HG03064 (cell line): Measurements from ENCODE around the gene CASTOR1.

Source experiments
- ATAC-seq: cut with Tn5 transposase; IDR thresholded peaks from one replicate; pipeline ENCODE4 v1.9.1; 2021; ENCODE audit warnings: low read depth; ENCODE audit not compliant: unreplicated experiment

Gene CASTOR1

DNA sequence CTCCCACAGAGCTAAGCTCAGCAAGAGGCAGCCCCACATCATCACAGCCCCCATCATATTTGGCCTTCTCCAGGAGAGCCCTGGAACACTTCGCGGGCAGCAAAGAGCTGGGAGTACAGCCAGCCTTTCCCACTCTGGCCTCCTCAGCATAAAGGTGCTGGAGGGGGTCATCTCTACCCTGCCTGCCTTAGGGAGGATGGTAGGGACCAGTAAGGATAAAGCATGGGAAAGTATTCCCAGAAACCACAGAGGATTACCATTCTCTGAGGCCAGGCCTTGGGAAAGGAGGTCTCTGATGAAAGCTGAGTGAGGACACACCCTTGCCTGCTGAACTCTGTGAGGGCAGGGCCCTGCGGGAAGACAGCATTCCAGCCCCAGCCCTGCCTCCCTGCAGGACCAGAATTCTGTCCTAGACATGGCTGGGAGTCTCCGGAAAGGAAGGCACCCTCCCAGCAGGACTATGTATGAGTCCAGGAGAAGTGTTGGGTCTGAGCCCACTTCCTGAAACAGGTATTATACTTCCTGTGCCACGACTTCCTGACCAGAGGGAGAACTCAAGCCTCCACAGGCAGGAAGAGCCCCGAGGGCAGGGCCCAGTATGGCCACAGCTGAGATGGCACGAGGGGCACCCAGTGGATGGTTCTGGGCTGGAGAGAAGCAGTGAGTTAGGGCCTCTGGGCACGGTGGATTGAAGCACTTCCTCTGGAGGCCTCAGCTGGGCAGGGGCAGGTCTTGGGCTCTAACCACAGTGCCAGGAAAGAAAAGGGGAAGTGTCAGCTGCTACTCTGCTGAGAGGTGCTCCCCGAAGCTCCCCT lies 12.9 kb upstream of the CASTOR1 start:
- ATAC-seq: no peak

DNA sequence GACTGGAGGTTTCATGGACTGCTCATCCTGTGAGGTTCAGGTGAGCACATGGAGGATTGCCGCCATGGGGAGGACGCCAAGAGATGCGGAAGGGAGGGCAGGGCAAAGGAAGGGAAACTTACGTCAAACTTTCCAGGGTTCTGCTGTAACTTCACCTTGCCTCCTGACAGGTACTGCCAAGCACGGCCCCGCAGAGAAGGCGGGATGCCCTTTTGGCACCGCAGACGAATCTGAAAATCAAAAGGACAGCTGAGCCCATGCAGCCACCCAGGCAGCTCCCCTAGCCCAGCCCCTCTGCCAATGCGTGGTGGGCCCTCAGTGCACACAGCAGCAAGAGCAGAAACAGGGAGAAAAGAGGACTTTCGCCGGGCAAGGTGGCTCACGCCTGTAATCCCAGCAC lies 10.0 kb upstream of the CASTOR1 start:
- no peak for ATAC-seq

DNA sequence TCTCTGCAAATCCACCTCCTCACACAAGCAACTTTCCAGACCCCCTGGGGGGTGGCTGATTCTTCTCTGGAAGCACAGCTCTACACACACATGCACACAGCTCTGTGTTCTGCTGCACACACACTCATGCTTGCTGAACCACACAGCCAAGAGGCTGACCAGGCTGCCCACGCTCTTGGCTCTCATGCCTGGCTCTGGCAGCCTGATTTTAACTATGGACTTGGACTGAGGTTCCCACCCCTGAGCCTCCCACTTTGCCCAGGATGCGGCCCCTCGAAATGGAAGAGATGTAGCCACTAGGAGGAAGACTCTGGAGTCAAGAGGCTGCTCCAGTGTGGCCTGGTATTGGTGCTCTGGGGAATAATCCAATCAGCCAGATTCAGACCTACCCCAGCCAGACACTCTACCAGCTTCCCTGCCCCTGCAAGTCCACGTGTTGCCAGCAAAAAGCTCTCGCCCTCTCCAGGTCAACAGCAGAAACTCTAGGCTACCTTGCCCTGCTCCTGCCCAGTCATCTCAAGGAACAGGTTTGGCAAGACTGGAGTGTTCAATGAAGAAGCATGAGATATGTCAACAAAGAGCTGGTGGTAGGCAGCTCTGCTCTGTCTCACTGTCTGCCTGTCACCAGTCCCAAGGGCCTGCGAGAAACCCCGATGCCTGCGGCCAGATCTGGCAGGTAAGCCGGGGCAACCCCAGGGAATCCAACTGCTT lies 8.8 kb upstream of the CASTOR1 start:
- no peak for ATAC-seq

DNA sequence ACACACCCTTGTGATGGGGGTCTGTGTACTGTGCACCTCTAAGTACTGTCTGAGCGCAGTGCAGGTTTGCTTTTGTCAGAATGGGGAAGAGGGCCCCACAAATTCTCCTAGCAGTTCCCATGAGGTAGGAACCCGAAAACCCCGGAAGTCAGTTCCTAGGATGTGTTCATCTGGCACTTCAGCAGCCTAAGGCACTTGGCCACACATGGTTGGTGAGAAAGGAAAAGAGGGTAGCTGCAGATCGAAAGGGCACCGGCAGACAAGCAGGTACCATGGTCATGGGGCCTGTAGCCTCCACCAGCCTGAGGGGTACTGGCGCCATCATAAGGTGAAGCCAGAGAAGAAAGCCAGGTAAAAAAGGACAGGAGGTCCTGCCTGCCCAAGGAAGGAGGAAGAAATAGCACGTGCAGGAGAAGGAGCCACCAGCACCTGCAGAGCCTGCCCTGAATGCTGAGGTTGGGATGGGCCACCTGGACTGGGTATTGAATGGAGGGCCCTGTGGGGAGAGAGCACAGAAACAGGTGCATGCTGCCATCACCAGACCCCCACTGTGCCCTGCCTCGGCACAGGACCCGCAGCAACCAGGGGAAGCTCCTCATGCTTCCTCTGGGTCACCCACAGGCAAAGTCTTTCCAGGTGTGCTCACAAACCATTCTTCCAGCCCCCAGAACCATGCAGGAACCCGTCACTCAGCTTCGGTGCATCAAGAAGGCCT lies 8.1 kb upstream of the CASTOR1 start:
- no peak for ATAC-seq

DNA sequence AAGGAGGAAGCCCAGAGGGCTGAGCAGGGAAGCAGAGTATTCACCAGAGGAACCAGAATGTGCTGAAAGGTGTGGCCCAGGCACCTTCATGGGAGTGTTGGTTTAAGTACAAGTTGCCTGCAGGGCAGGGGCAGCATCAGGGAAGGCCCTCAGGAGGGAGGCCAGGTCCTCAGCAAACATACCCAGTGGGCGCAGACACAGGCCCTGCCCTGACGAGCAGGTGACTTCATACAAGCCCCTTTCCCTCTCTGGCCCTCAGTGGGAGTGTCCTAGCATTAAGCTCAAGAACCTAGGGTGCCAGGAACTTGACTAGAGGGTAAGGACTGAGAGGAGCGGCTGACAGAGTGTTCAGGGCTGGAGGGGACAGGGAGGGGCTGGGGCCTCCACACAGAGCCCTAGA lies 7.5 kb upstream of the CASTOR1 start:
- no peak for ATAC-seq

DNA sequence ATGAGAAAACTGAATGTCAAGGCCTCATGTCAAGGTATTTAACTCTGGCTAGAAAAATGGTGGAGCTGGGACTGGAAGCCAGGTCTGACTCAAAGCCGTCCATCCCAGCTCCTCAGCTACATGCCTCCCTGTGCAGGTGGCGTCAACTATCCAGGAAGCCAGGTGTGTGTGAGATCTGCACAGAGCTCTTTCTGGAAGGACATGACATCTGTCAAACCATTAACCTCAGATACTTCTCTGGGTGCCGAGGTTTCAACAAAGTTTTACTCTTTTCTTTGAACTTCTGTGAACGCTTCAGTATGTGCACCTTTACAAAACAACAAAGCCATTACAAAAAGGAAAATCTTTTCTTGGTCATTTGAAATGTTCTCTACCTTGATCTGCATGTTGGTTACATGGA lies 7.0 kb upstream of the CASTOR1 start:
- ATAC-seq: no peak

DNA sequence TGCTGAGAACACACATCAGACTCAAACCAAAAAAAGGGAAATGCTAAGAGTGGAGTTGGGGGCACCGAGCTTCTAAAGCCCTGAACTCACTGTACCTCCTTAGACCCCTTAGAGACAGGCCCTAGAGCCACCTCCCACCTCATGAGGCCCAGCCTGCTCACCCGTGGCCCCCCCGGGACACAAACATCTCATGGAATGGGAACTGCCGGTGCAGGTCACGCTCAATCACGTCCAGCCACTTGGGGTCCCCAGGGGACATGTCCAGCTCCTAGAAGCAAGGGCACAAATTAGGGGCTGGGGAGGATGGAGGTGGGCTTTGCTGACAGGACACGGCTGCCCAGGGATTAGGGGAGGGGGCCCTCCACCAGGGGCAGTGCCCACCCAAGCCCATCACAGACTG lies 6.3 kb upstream of the CASTOR1 start:
- ATAC-seq: no peak

DNA sequence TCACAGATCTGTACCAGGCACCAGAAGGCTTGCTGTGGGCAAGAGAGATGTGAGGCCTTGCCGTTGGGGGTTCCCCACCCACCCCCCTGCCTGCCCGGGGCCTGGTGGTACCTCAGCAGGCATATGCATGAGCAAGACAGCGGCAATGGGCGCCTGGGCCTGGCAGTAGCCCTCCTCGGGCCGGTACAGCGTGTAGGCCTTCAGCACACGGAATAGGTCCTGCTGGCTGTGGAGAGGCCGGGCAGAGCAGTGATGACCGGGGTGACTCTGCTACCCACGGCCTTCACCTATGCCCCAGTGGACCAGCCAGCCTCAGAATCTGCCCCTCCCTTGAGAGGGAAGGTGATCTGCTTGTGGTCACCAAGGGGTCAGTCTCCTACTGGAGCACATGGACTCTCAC lies 5.5 kb upstream of the CASTOR1 start:
- ATAC-seq: no peak

DNA sequence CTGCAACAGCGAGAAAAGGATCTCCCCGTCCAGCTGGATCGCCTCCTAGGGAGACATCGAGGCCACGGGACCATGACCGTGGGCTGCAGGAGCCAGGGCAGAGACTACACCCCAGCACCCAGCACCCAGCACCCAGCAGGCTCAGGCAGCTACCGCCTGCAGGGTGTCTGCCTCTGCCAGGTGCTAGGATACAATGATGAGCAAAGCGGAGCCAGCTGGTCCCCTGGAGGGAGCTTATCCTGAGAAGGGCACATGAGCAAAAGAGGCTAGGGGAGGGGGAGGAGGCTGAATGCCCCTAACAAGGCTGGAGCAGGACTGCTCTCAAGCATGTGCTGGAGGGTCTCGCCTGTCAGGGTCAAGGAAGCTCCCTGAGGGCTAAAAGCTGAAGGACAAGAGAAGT lies 4.8 kb upstream of the CASTOR1 start:
- ATAC-seq: no peak

DNA sequence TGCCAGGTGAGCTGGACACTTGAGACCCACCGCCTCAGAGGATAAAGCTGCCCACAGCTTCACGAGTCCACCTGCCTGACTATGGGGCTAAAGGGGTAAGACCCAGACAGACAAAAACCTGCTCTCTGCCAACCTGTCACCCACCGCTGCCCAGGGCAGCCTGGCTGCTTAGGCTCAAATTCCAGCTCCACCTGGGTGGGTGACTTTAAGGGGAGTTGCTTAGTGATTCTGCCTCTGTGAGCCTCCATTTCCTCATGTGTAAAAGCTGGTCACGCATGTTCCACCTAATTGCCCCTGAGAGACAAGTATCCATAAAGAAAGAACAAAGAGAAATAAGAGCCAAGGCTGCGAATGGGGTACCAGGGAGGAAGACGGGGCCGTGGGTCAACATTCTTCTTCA lies 3.7 kb upstream of the CASTOR1 start:
- no peak for ATAC-seq

DNA sequence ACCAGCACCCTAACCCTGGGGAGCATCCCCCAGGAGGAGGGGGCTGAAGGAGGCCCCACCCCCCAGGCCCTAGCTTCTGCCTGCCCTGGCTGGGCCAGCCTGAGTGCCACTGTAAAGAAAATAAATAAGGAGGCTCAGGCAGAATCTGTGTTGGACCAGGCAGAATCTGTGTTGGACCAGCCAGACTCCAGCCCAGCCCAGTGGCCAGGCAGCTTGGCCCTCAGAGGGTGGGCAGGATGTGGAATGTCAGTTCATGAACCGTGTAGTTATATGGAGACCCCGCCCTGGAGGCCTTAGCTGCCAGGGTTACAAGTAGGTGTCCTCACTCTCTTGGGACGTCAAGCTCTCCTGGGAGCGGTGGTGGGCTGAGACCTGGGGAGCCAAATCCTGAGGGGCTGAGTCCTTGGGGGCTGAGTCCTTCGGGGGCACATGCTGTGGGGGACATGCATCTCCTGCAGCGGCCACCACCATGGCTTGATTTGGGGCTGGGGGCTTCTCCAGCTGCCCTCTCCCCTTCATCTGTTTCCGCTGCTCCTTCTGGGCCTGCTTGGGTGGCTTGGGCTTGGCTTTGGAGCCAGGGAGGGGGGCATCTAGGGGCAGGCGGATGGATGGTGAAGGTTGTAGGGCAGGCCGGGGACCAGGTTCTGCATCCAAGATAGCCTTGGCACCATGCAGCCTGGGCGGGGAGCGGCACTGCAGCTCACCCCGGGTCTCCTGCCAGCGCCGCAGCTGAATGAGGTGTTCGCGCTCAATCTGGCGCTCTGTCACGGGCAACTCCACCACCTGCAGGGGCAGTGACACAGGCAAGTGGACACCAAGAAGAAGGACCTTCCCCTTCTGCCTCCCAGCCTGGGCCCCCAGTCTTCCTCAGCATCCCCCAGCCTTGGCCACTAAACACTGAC lies 3.0 kb upstream of the CASTOR1 start:
- ATAC-seq: no peak

DNA sequence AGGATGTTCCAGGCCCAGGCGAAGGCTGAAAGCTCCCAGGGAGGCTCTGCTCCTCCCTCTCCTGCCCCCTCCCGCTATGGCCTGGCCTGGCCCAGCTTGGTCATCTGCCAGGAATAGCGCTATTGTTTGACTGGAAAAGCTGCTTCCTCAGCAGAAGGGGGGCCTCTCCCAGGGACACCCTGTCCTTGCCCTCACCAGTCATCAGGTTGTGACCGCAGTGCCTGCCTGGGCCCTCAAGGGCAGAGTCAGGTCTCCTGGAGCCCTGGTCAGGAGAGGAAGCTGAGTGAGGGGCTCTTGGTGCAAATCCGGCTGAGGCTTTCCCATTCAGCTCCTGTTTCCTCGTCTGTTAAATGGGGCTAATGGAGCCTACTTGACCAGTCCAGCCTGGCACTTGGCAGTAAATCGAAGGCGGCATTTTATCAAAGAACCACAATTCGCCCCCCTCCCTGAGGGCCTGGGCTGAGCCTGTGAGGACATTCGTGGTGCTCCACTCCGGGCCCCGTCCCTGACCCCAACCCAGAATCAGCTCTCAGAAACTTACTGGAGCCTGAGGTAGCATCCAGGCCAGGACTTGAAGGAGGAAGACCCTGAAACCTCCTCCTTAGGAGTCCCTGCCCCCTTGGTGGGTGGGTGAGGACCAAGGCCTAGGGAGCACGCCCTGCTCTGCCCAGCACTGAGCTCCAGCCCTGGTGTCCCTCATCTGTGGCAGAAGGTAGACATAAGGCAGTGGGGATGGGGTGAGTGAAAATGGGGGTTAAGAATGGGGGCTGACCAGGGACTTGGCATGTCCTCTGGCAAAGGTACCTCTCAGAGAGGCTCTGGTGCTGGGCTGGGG lies 2.0 kb upstream of the CASTOR1 start:
- no peak for ATAC-seq

DNA sequence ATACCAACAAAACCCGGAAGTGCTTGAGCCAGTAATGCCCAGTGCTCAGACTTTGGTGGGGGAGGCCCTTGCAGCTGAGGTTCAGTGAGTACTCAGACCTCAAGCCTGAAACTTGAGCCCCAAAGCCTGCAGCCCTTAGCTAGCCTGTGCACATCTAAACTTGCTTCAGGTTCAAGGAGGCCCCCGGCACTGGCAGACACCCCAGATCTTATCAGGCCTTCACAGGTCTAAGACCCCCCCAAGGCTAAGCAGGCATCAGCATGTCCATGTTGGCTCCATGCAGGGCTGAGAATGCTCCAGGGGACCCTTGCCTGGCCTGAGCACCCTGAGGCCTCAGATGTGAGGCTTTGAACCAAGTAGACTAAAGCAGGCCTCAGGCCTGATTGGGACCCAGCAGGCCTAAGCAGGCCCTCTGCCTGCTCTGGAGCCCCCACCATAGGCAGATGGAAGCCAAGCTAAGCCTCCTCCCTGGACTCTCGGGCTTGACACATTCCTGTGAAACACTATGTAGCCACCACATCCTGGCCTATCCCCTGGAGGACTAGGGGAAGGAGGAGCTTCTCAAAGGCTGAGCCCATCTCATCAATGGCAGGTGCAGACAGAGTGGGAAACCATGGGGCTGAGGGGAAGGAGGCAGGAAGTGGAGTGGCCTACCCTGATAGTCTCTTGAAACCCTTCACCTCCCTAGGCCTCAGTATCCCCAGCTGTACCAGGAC lies 1.2 kb upstream of the CASTOR1 start:
- no peak for ATAC-seq

DNA sequence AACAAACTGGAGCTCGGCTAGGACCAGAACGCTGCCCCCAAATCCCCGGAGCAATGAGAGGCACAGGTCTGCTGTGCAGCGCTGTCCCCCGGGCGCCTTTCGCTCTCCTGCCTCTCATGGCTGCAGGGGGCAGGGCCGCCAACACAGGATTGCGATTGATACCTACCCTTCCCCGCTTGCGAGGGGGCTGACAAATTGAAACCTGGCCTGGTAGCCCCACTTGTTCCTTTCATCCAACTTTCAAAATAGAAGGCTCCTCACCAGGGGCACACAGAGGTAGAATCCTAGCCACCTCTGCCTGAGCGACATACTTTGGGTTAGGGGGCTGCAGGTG lies 642 bp upstream of the CASTOR1 start:
- ATAC-seq: peak; percentile 5

DNA sequence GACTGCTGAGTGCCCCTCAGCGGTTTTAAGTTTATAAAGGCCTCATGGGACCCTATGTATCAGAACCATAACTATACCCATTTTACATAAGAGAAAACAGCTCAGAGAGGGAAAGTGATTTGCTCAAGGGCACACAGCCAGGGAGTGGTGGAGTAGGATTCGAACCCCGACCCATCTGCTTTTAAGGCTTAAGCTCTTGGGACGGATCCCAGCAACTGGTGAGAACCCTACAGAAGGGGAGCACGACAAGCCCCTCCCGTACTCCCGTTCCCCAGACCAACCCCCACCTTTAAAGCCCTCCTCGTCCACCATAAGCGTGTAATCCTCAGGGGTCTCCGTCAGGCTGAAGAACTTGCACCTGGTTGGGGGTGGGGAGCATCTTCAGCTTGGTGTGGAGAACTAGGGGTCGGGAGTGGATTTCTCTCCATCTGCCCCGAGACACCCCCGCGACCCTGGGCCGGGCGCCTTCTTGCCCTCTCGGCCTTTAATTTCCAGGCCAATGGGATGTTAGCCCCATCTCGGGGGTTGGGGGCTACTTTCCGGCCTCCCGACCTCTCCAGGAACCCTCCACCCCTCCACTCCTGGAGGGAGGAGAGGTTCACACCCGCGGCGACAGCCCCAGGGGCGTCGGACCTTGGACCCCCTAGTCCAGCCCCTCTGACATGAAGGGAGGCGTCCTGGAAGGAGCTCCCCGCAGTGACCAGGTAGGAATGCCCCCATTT lies 725 bp downstream of the CASTOR1 start:
- no peak for ATAC-seq

DNA sequence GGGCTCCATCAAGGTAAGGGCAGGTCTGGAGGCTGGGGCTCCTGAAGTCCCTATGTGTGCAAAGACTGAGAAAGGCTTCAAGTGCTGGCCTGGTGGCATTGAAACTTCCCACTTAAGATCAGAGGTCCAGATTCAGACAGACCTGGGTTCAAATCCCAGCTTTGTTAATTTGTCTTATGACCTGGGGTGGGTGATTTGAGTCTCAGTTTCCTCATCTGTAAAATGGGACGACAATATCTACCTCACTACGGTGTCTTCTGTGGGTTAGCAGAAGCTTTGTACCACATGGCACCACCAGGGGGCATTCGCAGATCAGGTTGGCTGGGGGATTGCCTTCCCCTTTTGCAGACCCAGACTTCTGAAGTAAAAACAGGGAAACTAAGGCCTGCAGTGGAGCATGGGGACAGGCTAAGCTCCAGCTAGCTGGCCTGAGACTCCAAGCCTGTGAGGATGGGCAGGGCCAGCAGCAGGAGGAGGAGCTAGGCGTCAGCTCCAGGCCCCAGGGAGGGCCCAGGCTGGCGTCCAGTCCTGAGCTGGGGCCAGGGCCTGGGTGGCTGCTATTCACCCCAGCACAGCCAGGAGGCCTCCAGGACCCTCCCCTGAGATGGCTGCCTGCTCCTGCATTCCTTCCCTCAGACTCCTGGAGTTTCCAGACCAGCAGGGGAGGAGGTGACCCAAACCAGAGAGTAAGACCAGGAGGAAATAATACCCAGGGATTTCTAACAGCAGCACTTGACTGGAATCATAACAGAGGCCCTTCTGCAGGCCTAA lies 1.5 kb downstream of the CASTOR1 start:
- ATAC-seq: no peak

DNA sequence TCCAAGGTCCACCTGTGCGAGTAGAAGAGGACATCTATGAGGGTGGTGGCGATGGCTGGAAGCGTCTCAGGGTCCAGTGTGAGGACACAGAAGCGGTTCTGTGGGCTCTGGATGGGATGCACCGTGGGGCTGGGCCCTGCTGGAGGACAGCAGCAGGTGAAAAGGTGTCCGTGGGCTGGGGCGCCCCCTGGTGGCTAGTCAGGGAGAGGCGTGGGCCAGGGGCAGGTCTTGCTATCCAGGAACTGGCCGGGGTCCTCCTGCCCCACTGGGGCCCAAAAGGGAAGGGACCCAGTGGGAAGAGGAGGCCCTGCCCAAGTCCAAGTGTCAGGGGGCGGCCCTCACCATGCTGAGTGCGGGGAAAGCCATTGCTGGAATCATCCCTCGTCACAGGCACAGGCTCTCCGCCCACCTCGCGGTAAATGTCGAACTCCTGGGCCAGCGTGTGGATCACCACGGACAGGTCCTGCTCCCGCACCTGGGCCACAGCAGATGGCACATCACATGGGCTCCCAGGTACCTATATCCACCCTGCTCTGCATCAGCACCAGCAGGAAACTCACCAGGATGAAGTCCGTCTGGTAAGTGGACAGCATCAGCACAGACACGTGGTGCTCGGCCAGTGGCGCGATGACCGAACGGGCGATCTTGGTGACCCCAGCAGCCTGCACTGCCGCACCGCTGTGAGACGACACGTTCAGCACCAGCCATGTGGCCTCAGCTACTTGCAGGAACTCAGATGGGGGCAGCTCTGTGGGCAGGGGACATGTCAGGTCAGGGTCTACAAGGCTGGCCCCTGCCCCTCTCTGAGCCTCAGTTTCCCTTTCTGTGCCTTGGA lies 2.3 kb downstream of the CASTOR1 start:
- ATAC-seq: no peak
